Measurements from ENCODE around the gene ST3GAL2.

DNA sequence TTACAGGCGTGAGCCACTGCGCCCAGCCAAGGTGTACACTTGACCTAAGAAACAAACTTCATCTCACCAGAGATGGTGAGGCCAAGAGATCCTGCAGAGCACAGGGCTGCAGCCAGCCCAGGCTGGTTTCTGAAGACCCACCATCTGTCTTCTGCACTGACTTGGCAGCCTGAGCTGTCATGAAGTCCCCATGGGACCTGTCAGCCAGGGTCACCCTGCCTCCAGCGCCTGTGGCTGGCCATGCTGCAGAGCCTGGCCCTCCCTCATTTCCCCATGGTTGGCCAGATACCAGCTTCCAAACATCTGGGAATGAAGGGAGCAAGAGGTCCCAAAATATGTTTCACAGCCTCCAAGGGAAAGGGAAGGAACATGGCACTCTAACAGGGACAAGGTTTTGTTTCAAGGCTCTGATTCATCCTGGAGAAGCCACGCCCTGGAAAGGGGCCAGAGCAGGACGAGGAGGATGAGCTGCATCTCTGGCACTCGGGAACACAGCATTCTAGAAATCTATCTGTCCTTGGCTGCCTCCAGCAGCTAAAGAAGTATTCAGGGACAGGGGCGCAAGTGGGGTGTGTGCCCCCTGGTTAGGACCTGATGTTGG is 46.9 kb downstream of the ST3GAL2 start:
- TF ChIP-seq, protein P1, sequence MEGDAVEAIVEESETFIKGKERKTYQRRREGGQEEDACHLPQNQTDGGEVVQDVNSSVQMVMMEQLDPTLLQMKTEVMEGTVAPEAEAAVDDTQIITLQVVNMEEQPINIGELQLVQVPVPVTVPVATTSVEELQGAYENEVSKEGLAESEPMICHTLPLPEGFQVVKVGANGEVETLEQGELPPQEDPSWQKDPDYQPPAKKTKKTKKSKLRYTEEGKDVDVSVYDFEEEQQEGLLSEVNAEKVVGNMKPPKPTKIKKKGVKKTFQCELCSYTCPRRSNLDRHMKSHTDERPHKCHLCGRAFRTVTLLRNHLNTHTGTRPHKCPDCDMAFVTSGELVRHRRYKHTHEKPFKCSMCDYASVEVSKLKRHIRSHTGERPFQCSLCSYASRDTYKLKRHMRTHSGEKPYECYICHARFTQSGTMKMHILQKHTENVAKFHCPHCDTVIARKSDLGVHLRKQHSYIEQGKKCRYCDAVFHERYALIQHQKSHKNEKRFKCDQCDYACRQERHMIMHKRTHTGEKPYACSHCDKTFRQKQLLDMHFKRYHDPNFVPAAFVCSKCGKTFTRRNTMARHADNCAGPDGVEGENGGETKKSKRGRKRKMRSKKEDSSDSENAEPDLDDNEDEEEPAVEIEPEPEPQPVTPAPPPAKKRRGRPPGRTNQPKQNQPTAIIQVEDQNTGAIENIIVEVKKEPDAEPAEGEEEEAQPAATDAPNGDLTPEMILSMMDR (conservative IDR thresholded peaks at IDR 0.05; ENCODE audit: low read length): no peak
- no peak for TF ChIP-seq EZH2phosphoT487 (IDR thresholded peaks at IDR 0.05; ENCODE audit: borderline replicate concordance, low read depth, low read length)

Data from OCI-LY7 (cell line).